Liver (tissue), 9 donors: ENCODE measurements around the gene IARS1. TPM values are rescaled to one million over a fixed set of nuclear protein-coding genes. Genes with fewer than 3 reads are reported as not detected.

Experiments used
- DNase-seq: peaks from one replicate; pipeline ENCODE4 v3.0.0-alpha.2; 2017; ENCODE audit warnings: low spot score
- H3K27ac ChIP-seq, 2 donors: one replicate each; pipeline ENCODE4 v1.7.0; 2013; ENCODE audit warnings: inconsistent platforms in 2 of 2, low read length in 2 of 2, control low read depth in 1 of 2, low read depth in 1 of 2, mild to moderate bottlenecking in 1 of 2
- H3K27me3 ChIP-seq, 4 donors: one replicate each; pipeline versions ENCODE4 v1.6.1 to v1.7.0; 2013; ENCODE audit warnings: low read length in 3 of 4, inconsistent platforms in 1 of 4, mild to moderate bottlenecking in 1 of 4, moderate library complexity in 1 of 4; ENCODE audit not compliant: control insufficient read depth in 4 of 4, insufficient read depth in 4 of 4
- H3K36me3 ChIP-seq, 4 donors: one replicate each; pipeline versions ENCODE4 v1.6.1 to v1.7.0; 2013; ENCODE audit warnings: low read length in 3 of 4, mild to moderate bottlenecking in 3 of 4, low read depth in 1 of 4, moderate library complexity in 1 of 4; ENCODE audit not compliant: control insufficient read depth in 4 of 4, insufficient read depth in 3 of 4
- H3K4me1 ChIP-seq, 4 donors: one replicate each; pipeline versions ENCODE4 v1.6.1 to v1.7.0; 2013; ENCODE audit warnings: low read length in 3 of 4, mild to moderate bottlenecking in 3 of 4, moderate library complexity in 1 of 4; ENCODE audit not compliant: control insufficient read depth in 4 of 4, insufficient read depth in 4 of 4
- H3K4me3 ChIP-seq, 3 donors: one replicate each; pipeline versions ENCODE4 v1.6.1 to v1.7.0; 2013; ENCODE audit warnings: low read length in 3 of 3, control low read depth in 1 of 3, low read depth in 1 of 3, mild to moderate bottlenecking in 1 of 3
- H3K9ac ChIP-seq, 2 donors: one replicate each; pipeline ENCODE4 v1.7.0; 2013; ENCODE audit warnings: low read length in 2 of 2, mild to moderate bottlenecking in 2 of 2, moderate library complexity in 2 of 2, control low read depth in 1 of 2, low read depth in 1 of 2
- H3K9me3 ChIP-seq, 4 donors: one replicate each; pipeline versions ENCODE4 v1.6.1 to v1.7.0; 2013; ENCODE audit warnings: low read length in 3 of 4; ENCODE audit not compliant: control insufficient read depth in 4 of 4
- CTCF ChIP-seq: fragments of 150-350 bp; IDR thresholded peaks from 2 replicates; pipeline ENCODE4 v1.5.1; 2017; ENCODE audit warnings: improper control_type of control experiment, low read depth, low read length; ENCODE audit not compliant: missing input control
- EGR1 ChIP-seq, 2 donors: IDR thresholded peaks; 2 replicates each; pipeline ENCODE4 v1.6.1; 2016 to 2018; ENCODE audit warnings: antibody characterized with exemption in 2 of 2, low read depth in 2 of 2
- FOXA2 ChIP-seq: IDR thresholded peaks from 2 replicates; pipeline ENCODE4 v1.6.1; 2016; ENCODE audit warnings: antibody characterized with exemption
- GABPA ChIP-seq, 2 donors: IDR thresholded peaks in 1 of 2; conservative IDR thresholded peaks in 1 of 2; 2 replicates each; pipeline ENCODE4 v1.6.1; 2016; ENCODE audit warnings: antibody characterized with exemption in 2 of 2, mild to moderate bottlenecking in 1 of 2, moderate library complexity in 1 of 2
- HNF4A ChIP-seq, 2 donors: conservative IDR thresholded peaks; 2 replicates each; pipeline ENCODE4 v1.6.1; 2016; ENCODE audit warnings: antibody characterized with exemption in 2 of 2, mild to moderate bottlenecking in 2 of 2
- HNF4G ChIP-seq: IDR thresholded peaks from 2 replicates; pipeline ENCODE4 v1.6.1; 2016; ENCODE audit warnings: antibody characterized with exemption
- JUND ChIP-seq, 2 donors: IDR thresholded peaks; 2 replicates each; pipeline ENCODE4 v1.6.1; 2016; ENCODE audit warnings: antibody characterized with exemption in 2 of 2
- MAX ChIP-seq: IDR thresholded peaks from 2 replicates; pipeline ENCODE4 v1.6.1; 2016; ENCODE audit warnings: antibody characterized with exemption
- NR2F2 ChIP-seq: IDR thresholded peaks from 2 replicates; pipeline ENCODE4 v1.6.1; 2016; ENCODE audit warnings: antibody characterized with exemption
- RAD21 ChIP-seq, 2 donors: IDR thresholded peaks; 2 replicates each; pipeline ENCODE4 v1.6.1; 2016; ENCODE audit warnings: antibody characterized with exemption in 2 of 2, mild to moderate bottlenecking in 2 of 2
- REST ChIP-seq: IDR thresholded peaks from 2 replicates; pipeline ENCODE4 v1.6.1; 2016; ENCODE audit warnings: antibody characterized with exemption, mild to moderate bottlenecking
- RXRA ChIP-seq, 2 donors: IDR thresholded peaks; 2 replicates each; pipeline ENCODE4 v1.6.1; 2017 to 2018; ENCODE audit warnings: antibody characterized with exemption in 2 of 2, mild to moderate bottlenecking in 1 of 2
- SP1 ChIP-seq: IDR thresholded peaks from 2 replicates; pipeline ENCODE4 v1.6.1; 2018; ENCODE audit warnings: antibody characterized with exemption, mild to moderate bottlenecking
- TAF1 ChIP-seq: conservative IDR thresholded peaks from 2 replicates; pipeline ENCODE4 v1.6.1; 2016; ENCODE audit warnings: antibody characterized with exemption, mild to moderate bottlenecking
- YY1 ChIP-seq: IDR thresholded peaks from 2 replicates; pipeline ENCODE4 v1.6.1; 2016; ENCODE audit warnings: antibody characterized with exemption, mild to moderate bottlenecking
- WGBS: extraction: QIAGEN DNeasy Blood & Tissue Kit; methylation state at CpG from one replicate; pipeline ENCODE4 v1.1.7; 2013; 5-methylcytosine and 5-hydroxymethylcytosine counted together
- polyA plus RNA-seq, 2 donors: library from polyadenylated mRNA; stranded (reverse) in 1 of 2; unstranded in 1 of 2; fragments of 200-250 nt in 1 of 2; fragments of >200 nt in 1 of 2; fragmentation: Nextera tagmentation in 1 of 2; extraction: Ambion mirVana in 1 of 2; gene quantifications; one replicate each; pipeline versions ENCODE4 v1.2.1 to v1.2.3, GENCODE V29; 2013 to 2015
- total RNA-seq, 2 donors: library from RNA; depleted of rRNA; stranded (reverse); fragments of >200 nt; gene quantifications; one replicate each; pipeline ENCODE4 v1.2.3, GENCODE V29; 2014
- donor health status: healthy.
- donor health status: healthy.
- donor health status: healthy.
- donor health status: healthy.
- donor health status: healthy.

IARS1 gene
- total and polyA plus RNA-seq, 4 donors, result 24.8 to 81.7 (median 49.6) TPM

GRCh38 chr9:92327283-92327850 lies 33.9 kb upstream of the IARS1 start:
- Histone ChIP-seq H3K4me1 (peaks cover 0 to 20% (median 18%) of the 10 kb centered on the region in 4 donors), H3K27me3 (no peaks in the 10 kb centered on the region), H3K27ac (no peak overlapping the region), H3K4me3 (no peak overlapping the region), H3K36me3 (peaks cover 0 to 8% (median 7%) of the 10 kb centered on the region in 4 donors), H3K9me3 (no peaks in the 10 kb centered on the region), H3K9ac (no peak overlapping the region)
- DNase-seq, result no peak
- 87% methylated on average over 2 of the region's 2 CpGs for WGBS
- TF ChIP-seq EGR1 (IDR thresholded peaks at IDR 0.05; ENCODE audit: low read depth in 2 of 2) (no peak), TAF1 (no peak), NR2F2 (no peak), HNF4G (no peak), RAD21 (IDR thresholded peaks at IDR 0.05) (no peak), FOXA2 (no peak), MAX (no peak), REST (no peak), RXRA (IDR thresholded peaks at IDR 0.05) (no peak), CTCF (no peak), YY1 (no peak)

GRCh38 chr9:92325991-92326500 lies 32.5 kb upstream of the IARS1 start:
- peak overlapping the region; percentile 60 to 86 for H3K9ac ChIP-seq
- WGBS, result 2% methylated on average over 30 of the region's 30 CpGs
- no peak for DNase-seq
- H3K4me1 ChIP-seq, result peaks cover 0 to 20% (median 18%) of the 10 kb centered on the region in 4 donors
- no peak for TF ChIP-seq EGR1 (IDR thresholded peaks at IDR 0.05; ENCODE audit: low read depth in 2 of 2)
- TF ChIP-seq HNF4A (conservative IDR thresholded peaks at IDR 0.05), result no peak
- TF ChIP-seq SP1, result no peak
- no peak for TF ChIP-seq JUND (IDR thresholded peaks at IDR 0.05)
- TF ChIP-seq CTCF, result no peak
- TF ChIP-seq HNF4G, result no peak
- TF ChIP-seq YY1, result no peak
- TF ChIP-seq RAD21 (IDR thresholded peaks at IDR 0.05), result no peak
- no peak for TF ChIP-seq GABPA (IDR thresholded peaks at IDR 0.05 in 1 of 2, conservative IDR thresholded peaks at IDR 0.05 in 1 of 2)
- peak overlapping the region; percentile 55 to 100 (median 99) for H3K4me3 ChIP-seq
- H3K27me3 ChIP-seq, result no peaks in the 10 kb centered on the region
- H3K9me3 ChIP-seq, result no peaks in the 10 kb centered on the region
- peaks cover 0 to 12% (median 10%) of the 10 kb centered on the region in 4 donors for H3K36me3 ChIP-seq
- H3K27ac ChIP-seq, result peak overlapping the region; percentile 94 to 97
